ENCODE results near the gene CACNG8. TPM values are rescaled to one million over a fixed set of nuclear protein-coding genes. Genes with fewer than 3 reads are reported as not detected.

The CACNG8 gene
- polyA plus RNA-seq, 3 donors: 0.05 TPM; not detected in 2

DNA sequence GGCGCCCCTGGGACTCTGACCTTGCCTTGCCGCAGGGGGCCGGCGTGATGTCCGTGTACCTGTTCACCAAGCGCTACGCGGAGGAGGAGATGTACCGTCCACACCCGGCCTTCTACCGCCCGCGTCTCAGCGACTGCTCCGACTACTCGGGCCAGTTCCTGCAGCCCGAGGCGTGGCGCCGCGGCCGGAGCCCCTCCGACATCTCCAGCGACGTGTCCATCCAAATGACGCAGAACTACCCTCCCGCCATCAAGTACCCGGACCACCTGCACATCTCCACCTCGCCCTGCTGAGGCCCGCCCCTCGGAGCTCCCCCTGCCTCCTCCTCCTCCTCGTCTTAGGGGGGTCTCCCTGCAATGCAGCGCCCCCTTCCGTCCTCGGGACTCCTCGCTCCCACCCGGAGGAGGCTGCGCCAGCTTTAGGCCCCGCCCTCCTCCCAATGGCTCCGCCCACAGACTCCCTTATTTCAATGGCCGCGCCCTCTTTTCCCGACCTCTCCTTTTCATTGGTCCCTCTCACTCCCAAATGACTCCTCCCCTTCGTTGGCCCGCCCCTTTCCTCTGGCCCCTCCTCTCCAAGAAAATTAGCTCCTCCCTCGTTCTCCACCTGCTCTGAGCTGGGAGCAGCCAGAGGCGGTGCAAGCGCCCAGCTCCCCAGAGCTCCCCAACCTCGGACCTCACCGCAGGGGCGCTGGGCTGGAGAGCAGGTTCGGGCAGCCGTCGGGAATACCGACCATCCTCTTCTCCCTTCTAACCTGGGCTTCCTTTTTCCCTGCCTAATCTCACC lies 20.5 kb upstream of the CACNG8 start:
- Histone ChIP-seq H3K79me2 (ENCODE audit: insufficient read depth, low read length) (no peaks in the 10 kb centered on the region), H3K4me3 (replicated peaks in 1 of 3; ENCODE audit: low read depth in 2 of 3, low read length in 3 of 3) (no peak overlapping the region), H3K9ac (ENCODE audit: insufficient read depth, low read length, poor library complexity, severe bottlenecking) (no peak overlapping the region), H3K9me3 (replicated peaks in 1 of 2; ENCODE audit: control insufficient read depth in 1 of 2, insufficient read depth in 1 of 2, low read length in 2 of 2) (peaks cover 6 to 20% of the 10 kb centered on the region in 2 donors), H4K20me1 (ENCODE audit: insufficient read depth, low read length) (no peaks in the 10 kb centered on the region), H2AFZ (ENCODE audit: insufficient read depth, low read depth, low read length, poor library complexity, severe bottlenecking) (no peak overlapping the region), H3K4me2 (replicated peaks; ENCODE audit: extremely low read depth, low read length, poor library complexity, severe bottlenecking) (no peak overlapping the region), H3K4me1 (ENCODE audit: control insufficient read depth in 1 of 2, insufficient read depth in 2 of 2, low read length in 2 of 2) (no peaks in the 10 kb centered on the region), H3K36me3 (replicated peaks in 1 of 2; ENCODE audit: control insufficient read depth in 1 of 2, insufficient read depth in 2 of 2, low read length in 2 of 2) (no peaks in the 10 kb centered on the region), H3K27me3 (ENCODE audit: control insufficient read depth in 2 of 2, insufficient read depth in 2 of 2, low read length in 2 of 2) (peaks cover 22 to 48% of the 10 kb centered on the region in 2 donors), H3K27ac (ENCODE audit: low read depth in 1 of 2, low read length in 2 of 2) (no peak overlapping the region)
- H3K4me3 Mint-ChIP-seq: peak overlapping the region in 1 of 2 donors; percentile 85
- H3K9me3 Mint-ChIP-seq: peaks cover 12 to 19% (median 14%) of the 10 kb centered on the region in 7 donors
- H3K27me3 Mint-ChIP-seq (ENCODE audit: low read depth in 3 of 3): peaks cover 52 to 67% (median 66%) of the 10 kb centered on the region in 3 donors
- 13% methylated on average over 48 of the region's 55 CpGs for WGBS (ENCODE audit: insufficient coverage)
- intact Hi-C loops (cut with micrococcal nuclease): no loop called here
- peaks cover 5 to 7% of the 10 kb centered on the region in 2 donors for H3K36me3 Mint-ChIP-seq
- H3K4me1 Mint-ChIP-seq: peaks cover 5% of the 10 kb centered on the region
- H3K27ac Mint-ChIP-seq: no peak overlapping the region
- TF ChIP-seq, protein P1, sequence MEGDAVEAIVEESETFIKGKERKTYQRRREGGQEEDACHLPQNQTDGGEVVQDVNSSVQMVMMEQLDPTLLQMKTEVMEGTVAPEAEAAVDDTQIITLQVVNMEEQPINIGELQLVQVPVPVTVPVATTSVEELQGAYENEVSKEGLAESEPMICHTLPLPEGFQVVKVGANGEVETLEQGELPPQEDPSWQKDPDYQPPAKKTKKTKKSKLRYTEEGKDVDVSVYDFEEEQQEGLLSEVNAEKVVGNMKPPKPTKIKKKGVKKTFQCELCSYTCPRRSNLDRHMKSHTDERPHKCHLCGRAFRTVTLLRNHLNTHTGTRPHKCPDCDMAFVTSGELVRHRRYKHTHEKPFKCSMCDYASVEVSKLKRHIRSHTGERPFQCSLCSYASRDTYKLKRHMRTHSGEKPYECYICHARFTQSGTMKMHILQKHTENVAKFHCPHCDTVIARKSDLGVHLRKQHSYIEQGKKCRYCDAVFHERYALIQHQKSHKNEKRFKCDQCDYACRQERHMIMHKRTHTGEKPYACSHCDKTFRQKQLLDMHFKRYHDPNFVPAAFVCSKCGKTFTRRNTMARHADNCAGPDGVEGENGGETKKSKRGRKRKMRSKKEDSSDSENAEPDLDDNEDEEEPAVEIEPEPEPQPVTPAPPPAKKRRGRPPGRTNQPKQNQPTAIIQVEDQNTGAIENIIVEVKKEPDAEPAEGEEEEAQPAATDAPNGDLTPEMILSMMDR (IDR thresholded peaks at IDR 0.05): no peak
- DNase-seq: no peak

DNA sequence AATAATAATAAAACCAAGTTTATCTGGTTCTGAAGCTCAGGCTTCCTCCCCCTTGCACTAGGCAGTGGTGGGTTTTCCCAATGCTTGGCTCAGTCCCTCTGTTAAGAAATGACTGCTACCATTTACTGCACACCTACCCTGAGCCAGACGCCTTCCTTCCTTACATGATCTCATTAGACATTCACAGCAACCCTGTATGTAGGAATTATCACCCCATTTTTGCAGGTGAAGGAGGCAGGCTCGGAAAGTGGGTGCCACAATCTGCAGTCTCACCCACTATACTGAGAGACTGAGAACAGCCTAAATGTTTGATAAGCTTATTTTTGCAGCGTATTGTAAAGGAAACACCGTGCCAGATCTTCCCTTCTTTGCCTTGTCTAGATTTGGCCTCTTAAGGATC lies 18.3 kb upstream of the CACNG8 start:
- peaks cover 6 to 20% of the 10 kb centered on the region in 2 donors for H3K9me3 ChIP-seq (replicated peaks in 1 of 2; ENCODE audit: control insufficient read depth in 1 of 2, insufficient read depth in 1 of 2, low read length in 2 of 2)
- 100% methylated on average over 2 of the region's 4 CpGs for WGBS (ENCODE audit: insufficient coverage)

More for the DNA sequence above, 18.3 kb upstream of the CACNG8 start:
- peaks cover 5% of the 10 kb centered on the region for H3K4me1 Mint-ChIP-seq
- peaks cover 5 to 7% of the 10 kb centered on the region in 2 donors for H3K36me3 Mint-ChIP-seq
- Histone ChIP-seq H3K36me3 (replicated peaks in 1 of 2; ENCODE audit: control insufficient read depth in 1 of 2, insufficient read depth in 2 of 2, low read length in 2 of 2) (no peaks in the 10 kb centered on the region), H3K4me3 (replicated peaks in 1 of 3; ENCODE audit: low read depth in 2 of 3, low read length in 3 of 3) (no peak overlapping the region), H4K20me1 (ENCODE audit: insufficient read depth, low read length) (no peaks in the 10 kb centered on the region), H3K27me3 (ENCODE audit: control insufficient read depth in 2 of 2, insufficient read depth in 2 of 2, low read length in 2 of 2) (peaks cover 22 to 51% of the 10 kb centered on the region in 2 donors), H3K9ac (ENCODE audit: insufficient read depth, low read length, poor library complexity, severe bottlenecking) (no peak overlapping the region), H3K79me2 (ENCODE audit: insufficient read depth, low read length) (no peaks in the 10 kb centered on the region), H3K4me2 (replicated peaks; ENCODE audit: extremely low read depth, low read length, poor library complexity, severe bottlenecking) (no peak overlapping the region), H3K27ac (ENCODE audit: low read depth in 1 of 2, low read length in 2 of 2) (no peak overlapping the region), H3K4me1 (ENCODE audit: control insufficient read depth in 1 of 2, insufficient read depth in 2 of 2, low read length in 2 of 2) (no peaks in the 10 kb centered on the region), H2AFZ (ENCODE audit: insufficient read depth, low read depth, low read length, poor library complexity, severe bottlenecking) (no peak overlapping the region)
- no peak for DNase-seq
- TF ChIP-seq, protein P1 (IDR thresholded peaks at IDR 0.05): no peak
- no peak overlapping the region for H3K27ac Mint-ChIP-seq
- peaks cover 58 to 73% (median 70%) of the 10 kb centered on the region in 3 donors for H3K27me3 Mint-ChIP-seq (ENCODE audit: low read depth in 3 of 3)
- H3K9me3 Mint-ChIP-seq: peaks cover 12 to 19% (median 16%) of the 10 kb centered on the region in 7 donors
- no peak overlapping the region for H3K4me3 Mint-ChIP-seq
- intact Hi-C loops (cut with micrococcal nuclease): no loop called here

Data from CD14-positive monocyte (primary cell).